Right ventricle myocardium inferior (tissue), 1 donor: Measurements from ENCODE around the gene PIP5K1B. TPM values are rescaled to one million over a fixed set of nuclear protein-coding genes. Genes with fewer than 3 reads are reported as not detected.

Source experiments
- ATAC-seq: fragments of 200-7000 bp; cut with Tn5 transposase; one replicate; pipeline ENCODE4 v1.9.1; 2020; ENCODE audit warnings: mild to moderate bottlenecking, moderate library complexity
- DNase-seq: peaks from one replicate; pipeline ENCODE4 v3.0.0; 2021; ENCODE audit errors: missing footprints
- intact Hi-C: fragments of 100-400 bp; cut with DNase I; formaldehyde crosslinking; loops from one replicate; pipeline ENCODE4 v1.11.0; 2022
- total RNA-seq: library from RNA; stranded (reverse); fragmentation: NEBNext Ultra II Directional; extraction: Animal tissue kit (Norgen Biotek cat#: 25700); gene quantifications from one replicate; pipeline ENCODE4 v1.2.1, GENCODE V29; 2021
- donor health status: DM: no; HTN: yes; CAD: no; lungs with severe emphysema.

The PIP5K1B gene
- total RNA-seq, 1 donor from 2014 or later = 60.6 TPM

DNA sequence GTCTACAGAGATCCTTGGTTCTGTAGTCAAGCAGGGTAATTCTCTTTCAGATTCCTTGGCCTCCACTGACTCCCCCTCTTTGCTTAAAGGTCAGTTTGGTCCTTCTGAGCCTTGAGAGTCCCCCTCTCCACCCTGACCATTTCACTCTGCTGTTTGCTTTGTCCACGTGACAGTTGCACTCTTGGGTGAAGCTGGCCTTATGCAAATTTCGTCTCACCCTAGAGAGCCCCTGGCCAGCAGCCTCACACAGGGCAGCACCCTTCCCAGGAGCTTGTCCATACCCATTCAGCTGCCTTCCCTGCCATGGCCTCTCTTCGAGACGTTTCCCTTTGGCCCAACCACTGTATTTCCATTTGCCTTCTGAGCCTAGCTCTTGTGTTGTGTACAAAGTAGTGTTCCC lies 245.1 kb downstream of the PIP5K1B start:
- ATAC-seq (no peak), DNase-seq (no peak)
- intact Hi-C loops = no loop called here

DNA sequence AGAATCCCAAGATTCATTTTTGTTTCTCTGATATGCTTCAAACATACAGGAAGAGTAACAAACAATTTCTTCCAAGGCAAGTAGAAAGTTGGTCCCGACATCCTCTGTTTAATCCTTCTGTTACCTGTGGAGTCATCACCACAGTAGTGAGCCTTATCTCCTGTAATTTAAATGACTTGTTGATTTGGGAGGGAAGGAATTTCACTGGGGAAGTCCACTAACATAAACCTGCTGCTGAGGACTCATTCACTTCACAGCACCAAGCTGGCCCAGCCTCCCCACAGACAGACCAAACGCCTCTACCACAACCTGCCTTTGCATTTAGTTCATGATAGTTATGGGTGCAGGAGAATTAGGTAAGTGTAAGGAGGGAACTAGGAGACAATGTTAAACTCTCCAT lies 245.6 kb downstream of the PIP5K1B start:
- DNase-seq (no peak), ATAC-seq (no peak)
- intact Hi-C loops = no loop called here

DNA sequence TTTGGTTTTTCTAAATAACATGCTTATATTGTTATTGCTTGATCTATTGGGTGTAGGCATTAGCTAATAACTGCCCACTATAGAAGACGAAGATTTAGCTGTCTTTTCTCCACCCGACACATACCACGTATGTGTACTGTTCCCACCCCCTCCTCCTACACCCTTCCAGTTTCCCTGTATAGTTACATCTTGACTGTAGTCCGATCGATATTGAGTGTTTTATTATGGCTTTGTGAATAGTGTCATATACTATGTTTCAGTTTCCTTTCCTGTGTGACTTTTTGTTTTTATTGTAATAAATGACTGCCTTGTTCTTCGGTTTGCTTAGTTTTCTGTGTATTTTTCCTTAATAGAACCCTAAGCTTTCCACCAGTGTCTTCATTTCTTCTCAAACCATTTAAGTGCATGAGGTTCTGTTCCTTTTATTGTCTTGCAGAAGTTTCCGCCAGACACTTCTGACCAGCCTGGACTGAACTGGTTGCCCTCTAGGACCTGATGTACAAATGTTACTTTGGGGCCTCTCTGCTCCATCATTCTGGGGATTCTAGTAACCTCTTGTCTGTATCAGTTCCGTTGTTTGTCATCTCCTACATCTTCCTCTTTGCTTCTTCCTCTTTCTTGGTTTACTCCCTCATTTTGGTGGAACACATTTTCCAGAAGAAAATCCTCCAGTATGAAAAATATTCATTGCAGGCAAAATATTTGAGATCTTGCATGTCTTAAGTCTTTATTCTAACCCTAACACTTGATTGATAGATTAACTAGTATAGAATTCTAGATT lies 247.0 kb downstream of the PIP5K1B start:
- ATAC-seq (peak; percentile 64), DNase-seq (no peak)
- intact Hi-C loops = no loop called here

DNA sequence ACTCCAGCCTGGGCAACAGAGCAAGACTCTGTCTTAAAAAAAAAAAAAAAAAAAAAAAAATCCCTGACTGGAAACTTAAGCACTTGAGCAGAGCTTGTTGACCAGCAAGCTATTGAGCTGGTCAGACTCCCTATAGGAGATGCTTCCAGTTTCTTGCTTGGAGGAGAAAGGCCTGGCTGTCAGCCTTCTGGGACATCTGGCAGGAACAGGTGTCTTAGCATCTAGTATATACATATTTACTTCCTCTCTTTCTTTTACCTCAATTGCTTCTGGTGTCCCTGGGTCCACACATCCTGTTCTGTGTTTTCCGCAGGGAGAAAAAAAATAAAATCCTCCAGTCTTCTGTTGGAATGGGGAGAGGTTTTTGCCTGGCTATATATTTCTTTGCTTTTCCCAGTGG lies 248.7 kb downstream of the PIP5K1B start:
- ATAC-seq (no peak), DNase-seq (no peak)
- intact Hi-C loops = no loop called here

DNA sequence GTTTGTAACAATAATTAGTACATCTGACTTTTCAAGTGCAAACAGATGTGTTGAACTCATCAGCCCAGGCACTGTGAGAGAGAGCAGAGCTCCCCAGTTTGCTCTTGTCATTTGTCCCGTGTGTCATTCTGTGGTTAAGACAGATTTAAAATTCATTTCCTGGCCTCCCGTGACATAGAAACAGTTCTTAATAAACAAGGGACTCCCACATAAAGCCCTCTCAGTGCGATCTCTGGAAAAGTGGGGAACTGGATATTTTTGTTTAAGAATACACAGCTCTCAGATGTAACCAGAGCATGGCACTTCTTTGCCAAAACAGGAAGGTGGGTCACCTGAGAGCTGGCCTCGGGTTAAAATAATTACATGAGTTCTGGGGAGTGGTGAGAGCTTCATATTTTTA lies 250.3 kb downstream of the PIP5K1B start:
- ATAC-seq (no peak), DNase-seq (no peak)
- intact Hi-C loops = no loop called here

DNA sequence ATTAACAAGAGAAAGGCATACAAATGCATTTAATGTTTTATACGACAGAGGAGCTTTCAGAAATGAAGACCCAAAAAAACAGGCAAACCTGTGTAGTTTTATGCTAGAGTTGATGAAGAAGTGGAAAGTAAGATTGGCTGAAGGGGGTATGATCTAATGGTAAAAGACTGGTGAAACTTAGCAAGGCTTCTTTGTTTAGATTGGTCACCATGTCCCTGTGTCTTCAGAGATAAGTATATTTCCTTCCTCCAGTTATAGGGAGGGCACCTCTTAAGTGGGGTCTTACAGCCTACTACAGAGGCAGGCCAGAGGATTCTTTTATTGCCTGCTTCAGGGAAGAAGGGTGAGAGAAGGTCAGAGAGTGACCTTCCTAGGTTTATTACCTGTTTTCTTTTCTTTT lies 252.4 kb downstream of the PIP5K1B start:
- ATAC-seq = no peak
- intact Hi-C loops = no loop called here
- DNase-seq = no peak

DNA sequence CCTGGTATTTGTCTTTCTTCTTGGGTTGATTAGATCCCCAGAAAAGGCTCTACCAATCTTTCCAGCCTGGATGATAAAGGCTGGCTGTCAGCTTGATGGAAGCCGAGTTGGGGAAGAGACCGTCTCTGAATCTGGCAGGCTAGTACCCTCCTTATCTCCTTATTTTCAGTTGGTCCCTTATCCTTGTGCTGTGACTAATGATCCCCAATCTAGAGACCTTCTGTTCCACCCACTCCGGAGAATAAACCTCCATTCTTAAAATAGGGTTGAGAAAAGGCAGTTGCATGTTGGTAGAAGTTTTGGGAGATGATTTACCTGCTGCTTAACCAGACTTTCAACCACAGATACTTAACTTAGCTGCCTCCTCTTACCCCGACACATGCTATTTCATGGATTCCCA lies 256.5 kb downstream of the PIP5K1B start:
- intact Hi-C loops = no loop called here
- DNase-seq (no peak), ATAC-seq (no peak)

DNA sequence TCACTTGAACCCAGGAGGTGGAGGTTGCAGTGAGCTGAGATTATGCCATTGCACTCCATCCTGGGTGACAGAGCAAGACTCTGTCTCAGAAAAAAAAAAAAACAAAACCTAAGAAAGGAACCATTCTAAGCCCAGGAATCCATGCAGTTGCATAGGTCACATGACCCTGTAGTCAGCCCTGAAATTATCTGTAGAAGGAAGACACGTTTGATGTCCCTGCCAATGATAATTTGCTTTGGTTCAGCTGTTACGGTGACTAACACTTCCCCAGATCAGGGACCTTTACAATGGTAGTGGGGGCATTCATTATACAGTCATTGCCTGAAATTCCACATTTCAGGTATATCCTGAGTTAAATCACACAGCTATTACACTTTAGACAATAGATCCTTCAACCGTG lies 258.4 kb downstream of the PIP5K1B start:
- no peak for ATAC-seq
- intact Hi-C loops = no loop called here
- DNase-seq = no peak

DNA sequence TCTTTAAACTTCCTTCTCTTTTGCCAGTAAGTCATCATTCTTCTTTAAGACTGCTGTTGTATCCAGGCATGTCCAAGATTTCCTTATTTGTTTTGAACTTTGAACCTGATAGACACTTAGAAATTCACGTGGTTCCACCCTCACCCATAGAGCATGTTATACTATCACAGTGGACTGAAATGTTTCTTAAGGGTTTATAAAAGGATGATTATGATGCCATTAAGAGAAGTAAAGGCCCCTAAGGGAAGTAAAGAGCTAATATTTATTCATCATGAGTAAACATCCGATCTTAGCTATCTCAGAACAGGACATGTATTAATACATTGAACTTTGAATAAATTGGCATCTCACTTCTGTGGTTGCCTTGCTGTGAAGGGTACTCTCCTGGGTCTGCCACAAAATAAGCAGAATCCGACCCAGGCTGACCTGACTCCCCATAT lies 259.1 kb downstream of the PIP5K1B start:
- ATAC-seq = no peak
- intact Hi-C loops = no loop called here
- DNase-seq = no peak

DNA sequence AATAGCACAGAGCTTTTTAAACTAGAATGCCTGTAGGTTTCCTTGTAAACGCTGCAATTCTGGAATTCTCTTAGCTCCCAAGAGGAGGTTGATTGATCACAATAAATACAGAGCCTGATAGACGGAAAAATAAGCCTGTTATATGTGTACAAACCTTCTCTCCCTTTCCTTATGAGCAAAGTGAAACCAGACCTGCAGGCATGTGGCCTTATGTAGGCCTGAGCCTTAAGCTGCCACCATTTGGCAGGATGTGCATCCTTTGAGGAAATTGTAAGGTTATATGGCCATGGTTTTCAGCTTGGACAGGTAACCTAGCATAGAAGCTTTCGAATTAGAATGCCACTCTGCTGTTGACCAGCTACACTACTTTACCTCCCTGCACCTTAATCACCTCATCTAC lies 259.7 kb downstream of the PIP5K1B start:
- intact Hi-C loops = no loop called here
- no peak for DNase-seq

DNA sequence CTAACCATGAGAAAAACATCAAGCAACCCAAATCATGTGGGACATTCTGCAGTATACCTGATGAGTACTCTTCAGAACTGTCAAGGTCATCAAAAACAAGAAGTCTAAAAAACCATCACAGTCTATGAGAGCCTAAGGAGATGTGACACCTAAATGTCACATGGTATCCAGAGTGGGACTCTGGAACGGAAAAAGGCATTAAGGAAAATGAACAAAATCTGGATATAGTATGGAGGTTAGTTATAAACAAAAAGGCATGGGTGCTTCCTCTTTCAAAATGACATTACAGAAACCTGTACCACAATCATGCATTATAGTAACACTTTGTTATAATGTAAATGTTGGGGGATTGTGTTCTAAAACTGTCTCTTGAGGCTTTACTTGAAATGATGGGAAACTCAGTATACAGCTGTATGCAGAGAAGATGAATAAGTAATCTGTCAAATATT lies 261.5 kb downstream of the PIP5K1B start:
- intact Hi-C loops = no loop called here
- ATAC-seq (no peak), DNase-seq (no peak)

More for the DNA sequence above, 259.7 kb downstream of the PIP5K1B start:
- ATAC-seq = no peak

DNA sequence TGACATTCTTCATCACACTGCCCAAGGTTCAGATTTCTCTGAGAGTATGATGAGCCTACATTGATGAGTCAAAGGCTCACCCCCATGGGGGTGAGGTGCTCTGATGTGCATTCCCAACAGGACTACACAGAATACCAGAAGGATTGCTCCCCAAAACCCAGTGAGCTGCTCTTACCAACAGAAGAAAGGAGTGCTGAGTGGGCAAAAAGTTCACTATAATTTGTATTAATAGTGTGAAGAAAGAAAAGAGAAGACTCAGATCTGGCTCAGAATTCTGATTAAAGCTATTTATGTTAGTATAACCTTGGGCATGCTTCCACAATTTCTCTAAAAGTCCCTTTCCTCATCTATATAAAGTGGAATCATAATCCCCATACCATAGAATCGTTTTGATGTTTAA lies 262.8 kb downstream of the PIP5K1B start:
- no peak for ATAC-seq
- intact Hi-C loops = no loop called here
- no peak for DNase-seq

DNA sequence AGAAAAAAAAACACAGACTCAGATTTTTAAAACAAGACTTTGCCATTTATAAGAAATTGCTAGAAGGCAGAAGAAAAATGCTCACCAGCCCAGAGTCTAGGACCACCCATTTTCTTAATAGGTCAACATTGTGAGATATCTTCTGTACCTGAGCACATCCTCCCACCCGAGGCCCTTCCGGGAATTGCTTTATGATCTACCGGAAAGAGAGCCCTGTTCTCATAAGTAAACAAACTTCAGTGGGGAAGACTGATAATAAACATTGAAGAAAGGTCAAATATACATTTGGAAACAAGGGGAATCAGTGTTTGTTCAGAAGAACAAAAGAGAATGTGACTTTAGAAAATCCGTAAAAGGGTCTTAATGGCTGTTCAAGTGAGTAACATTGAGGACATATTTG lies 264.5 kb downstream of the PIP5K1B start:
- intact Hi-C loops = no loop called here
- DNase-seq (no peak), ATAC-seq (no peak)

DNA sequence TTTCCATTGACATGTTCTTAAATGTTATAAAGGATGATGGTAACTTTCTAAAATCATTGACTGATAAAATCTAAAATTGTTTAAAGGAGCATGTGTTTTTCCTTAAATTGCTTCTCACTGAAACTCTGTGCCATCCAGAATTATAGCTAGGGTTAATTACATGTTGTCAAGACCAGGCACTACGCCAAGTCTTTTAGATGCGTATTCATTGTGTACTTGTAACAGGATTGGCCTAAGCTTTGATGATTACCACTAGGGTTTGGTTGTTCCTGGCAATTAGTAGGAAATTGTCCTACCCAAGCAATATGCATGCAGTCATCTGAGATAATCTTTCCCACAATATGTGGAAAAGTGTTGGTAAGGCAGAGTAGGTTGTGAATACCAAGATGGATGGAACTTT lies 265.1 kb downstream of the PIP5K1B start:
- intact Hi-C loops = no loop called here
- DNase-seq = no peak

DNA sequence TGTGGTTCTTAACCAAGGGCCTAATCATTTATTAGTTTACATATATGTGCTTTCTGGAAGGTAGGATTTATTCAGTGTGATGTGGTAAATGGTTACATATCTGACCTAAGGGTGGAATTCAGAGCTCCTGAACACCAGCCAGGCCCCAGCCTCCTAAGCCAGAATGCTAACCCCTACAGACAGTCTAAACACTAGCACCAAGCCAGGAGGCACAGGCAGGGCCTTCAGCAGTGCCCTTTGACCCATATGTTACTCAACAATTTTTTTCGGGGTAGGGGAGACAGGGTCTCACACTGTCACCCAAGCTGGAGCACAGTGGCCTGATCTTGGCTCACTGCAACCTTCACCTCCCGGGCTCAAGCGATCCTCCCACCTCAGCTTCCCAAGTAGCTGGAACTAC lies 268.6 kb downstream of the PIP5K1B start:
- DNase-seq (no peak), ATAC-seq (peak; percentile 77)
- intact Hi-C loops = no loop called here

More for the DNA sequence above, 265.1 kb downstream of the PIP5K1B start:
- ATAC-seq = no peak

DNA sequence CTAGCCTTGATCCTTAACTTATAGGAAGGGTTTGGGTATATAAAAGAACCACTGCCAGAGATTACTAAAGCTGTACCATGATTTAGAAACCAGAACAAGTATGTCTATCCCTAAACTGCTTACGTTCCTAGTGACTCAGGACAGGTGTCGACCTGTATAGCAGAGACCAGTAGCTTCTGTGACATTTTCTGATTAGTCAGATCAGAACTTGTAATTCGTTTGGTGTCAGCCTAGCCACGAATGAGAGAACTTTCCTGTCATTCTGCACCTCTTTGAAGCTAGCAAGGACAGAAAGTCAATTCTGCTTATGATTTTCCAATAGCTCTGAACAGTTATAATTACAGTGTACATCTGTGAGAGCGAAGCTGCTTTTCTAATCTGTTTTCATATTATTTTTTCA lies 269.4 kb downstream of the PIP5K1B start:
- ATAC-seq (peak; percentile 26), DNase-seq (no peak)
- intact Hi-C loops = no loop called here

DNA sequence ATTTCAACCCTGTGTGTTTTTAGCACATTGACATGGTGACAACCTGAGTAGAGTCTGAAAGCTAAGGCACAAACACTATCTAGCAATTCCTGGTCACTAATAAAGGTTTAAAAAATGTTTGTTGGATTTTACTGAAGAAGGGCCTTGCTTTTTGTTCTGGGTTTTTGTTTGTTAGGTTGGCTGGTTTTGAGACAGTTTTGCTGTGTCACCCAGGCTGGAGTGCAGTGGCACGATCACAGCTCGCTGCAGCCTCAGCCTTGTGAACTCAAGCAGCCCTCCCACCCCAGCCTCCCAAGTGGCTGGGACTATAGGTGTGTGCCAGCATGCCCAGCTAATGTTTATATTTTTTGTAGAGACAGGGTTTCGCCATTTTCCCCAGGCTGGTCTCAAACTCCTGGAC lies 269.9 kb downstream of the PIP5K1B start:
- DNase-seq = no peak
- peak; percentile 41 for ATAC-seq
- intact Hi-C loops = no loop called here

DNA sequence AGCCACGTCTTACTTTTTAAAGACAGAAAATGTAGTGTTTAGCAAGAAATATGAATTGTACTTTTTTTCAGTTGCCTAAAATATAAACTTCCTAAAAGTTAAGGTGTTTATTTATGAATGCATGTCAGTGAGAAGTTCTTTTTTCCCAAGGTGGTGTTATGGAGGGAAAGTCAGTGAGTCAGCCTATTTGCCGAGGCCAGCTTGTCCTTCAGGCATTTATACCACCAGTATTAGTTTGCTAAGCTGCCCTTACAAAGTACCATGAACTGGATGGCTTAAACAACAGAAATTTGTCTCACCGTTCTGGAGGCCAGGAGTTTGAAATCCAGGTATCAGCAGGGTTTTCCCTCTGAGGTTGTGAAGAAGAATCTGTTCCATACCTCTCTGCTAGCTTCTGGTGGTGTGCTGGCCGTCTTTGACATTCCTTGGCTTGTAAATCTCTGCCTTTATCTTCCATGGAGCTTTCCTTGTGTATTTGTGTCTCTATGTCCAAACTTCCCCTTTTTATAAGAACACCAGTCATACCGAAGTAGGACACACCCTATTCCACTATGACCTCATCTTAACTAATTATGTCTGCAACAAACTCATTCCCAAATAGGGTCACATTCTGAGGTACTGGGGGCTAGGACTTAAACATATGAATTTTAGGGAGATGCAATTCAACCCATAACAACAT lies 270.5 kb downstream of the PIP5K1B start:
- intact Hi-C loops = no loop called here
- ATAC-seq (peak; percentile 18), DNase-seq (no peak)

DNA sequence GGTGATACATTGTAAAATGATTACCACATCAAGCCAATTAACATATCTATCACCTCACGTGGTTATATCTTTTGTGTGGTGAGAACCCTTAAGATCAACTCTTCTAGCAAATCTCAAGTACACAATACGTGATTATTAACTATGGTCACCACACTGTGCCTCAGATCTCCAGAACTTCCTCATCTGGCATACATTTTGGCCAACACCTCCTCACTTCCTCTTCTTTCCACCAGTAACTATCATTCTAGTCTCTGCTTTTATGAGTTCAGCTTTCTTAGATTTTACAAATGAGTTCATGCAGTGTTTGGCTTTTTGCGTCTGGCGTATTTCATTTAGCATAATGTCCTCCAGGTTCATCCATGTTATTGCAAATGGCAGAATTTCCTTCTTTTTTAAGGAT lies 273.0 kb downstream of the PIP5K1B start:
- ATAC-seq = no peak
- no peak for DNase-seq
- intact Hi-C loops = no loop called here

DNA sequence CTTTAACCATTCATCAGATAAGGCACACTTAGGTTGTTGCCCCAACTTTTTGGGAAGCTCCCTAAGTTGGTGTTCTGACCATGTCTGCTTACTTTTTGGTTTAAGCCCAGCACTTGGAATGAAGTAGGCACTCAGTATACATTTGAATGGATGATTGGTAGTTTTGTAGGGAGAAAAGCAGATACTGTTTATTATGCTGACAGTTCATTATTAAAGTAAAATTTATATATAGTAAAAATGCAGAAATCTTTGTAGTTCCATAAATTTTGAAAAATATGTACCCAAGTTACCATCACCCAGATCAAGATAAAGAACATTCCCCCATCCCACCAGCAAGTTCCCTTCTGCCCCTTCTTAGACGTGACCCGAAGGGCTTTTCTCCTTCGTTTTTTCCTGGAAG lies 273.5 kb downstream of the PIP5K1B start:
- intact Hi-C loops = no loop called here
- no peak for ATAC-seq

More for the DNA sequence above, 273.5 kb downstream of the PIP5K1B start:
- DNase-seq = no peak
